ENCODE data around the gene GGACT. TPM values are rescaled to one million over a fixed set of nuclear protein-coding genes. Genes with fewer than 3 reads are reported as not detected.
A peak's percentile ranks its signal among the peaks of the same experiment; 100 is the strongest.
"Not testable (repeated sequence)": the region's sequence is repeated elsewhere in the genome, so short reads cannot be mapped to it uniquely, and the experiment has no call there.

Gene GGACT
- total RNA-seq, result 6.1 and 7.8 TPM in 2 replicates

DNA sequence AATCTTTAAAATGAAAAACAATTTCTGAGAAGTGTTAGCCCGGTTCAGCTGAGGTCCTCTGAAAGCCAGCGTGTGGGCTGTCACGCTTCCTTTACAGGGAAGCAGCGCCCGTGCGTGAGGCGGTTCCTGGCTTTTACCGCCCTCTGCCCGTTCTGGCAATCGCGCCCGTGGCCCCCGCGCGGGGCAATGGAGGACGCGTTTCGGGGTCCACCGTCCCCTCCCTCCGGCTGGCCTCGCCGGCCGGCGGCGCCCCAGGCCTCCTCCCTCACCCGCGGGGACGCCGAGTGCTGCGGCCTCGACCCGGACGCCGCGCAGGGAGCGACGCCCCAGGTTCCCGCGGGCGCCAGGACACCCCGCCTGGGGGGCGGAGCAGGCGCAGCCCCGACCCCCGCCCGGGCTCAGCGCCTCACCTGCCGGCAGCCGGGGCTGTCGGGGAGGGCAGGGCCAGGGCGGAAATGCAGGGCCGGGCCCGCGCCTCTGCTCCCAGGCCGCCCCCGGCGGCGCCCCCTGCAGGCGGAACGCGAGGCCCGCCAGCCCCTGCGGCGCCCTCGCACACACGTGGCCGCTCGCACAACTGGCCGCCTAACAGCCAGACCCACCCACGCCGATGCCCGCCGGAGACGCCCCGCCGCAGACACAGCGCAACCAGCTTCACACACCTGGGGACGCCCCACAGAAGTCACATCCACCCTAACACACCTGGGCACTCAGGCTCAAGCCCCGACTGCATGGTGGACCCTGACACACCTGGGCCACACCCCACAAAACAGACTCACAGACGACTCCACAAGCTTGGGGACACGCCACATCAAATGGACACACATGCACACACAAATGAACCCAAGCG lies at the start of gene GGACT:
Gene GGACT, minus strand, starts transcription at position 459 of the 847 bp plus-strand sequence. CDS start 56,198 bp downstream, outside the sequence.
- DNase-seq (ENCODE audit: low read depth), result no peak

DNA sequence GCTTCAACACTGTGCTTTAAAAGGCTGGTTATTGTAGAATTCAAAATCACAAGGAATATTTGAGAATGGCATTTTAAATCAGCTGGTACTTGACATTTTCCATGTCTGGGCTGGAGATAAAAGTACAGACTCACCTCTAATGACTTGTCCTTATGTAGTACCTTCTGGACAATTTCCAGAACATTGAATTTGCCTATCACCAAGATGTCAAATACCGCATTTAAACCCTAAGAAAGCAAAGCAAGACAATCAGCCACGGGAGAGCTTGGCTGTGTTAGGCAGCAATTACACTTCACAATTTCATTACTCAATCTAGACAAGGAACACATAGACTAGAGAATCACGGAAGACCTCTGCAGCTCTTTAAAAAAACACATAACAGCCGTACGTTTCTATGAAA lies 49.2 kb upstream of the GGACT start:
- no peak for DNase-seq (ENCODE audit: low read depth)

DNA sequence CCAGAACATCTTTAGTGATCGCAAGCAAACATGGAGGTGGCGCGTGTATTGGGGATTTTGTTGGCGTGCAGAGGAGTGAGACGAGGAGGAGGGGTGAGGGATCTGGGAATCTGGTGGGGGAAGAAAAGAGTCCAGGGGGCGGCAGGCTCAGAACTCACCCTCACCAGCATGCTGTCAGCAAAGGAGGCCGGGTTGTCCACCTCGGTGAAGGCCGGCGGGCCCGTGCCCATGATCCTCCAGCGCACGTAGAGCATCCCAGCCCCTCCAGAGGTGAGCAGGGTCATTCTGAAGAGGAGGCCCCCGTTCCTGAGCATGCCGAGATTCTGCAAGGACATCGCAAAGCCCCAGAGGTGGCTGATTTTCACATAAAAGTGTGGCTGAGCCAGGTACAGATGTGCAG lies 48.8 kb upstream of the GGACT start:
- DNase-seq (ENCODE audit: low read depth), result no peak

DNA sequence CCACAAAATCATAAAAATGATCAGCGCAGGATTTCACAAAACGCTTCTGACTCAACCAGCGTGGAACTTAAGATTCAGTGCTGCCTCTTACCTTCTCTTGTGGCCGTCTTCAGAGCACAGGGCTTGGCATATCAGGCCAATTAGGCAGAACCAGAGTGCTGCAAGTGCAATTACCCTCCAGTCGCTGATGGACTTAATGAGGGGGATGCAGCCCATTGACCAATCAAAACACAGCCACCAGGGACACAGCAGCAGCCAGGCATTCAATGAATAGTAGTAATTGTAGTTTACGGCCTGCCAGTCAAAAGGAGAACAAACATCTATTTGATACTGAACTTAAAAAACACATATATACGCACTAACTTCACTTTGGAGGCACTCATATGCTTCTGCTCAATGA lies 47.9 kb upstream of the GGACT start:
- DNase-seq (ENCODE audit: low read depth), result no peak

- no peak for DNase-seq (ENCODE audit: low read depth)
Measured at GRCh38 chr13:100636004-100636403, 47.4 kb upstream of the GGACT start.

- no peak for DNase-seq (ENCODE audit: low read depth)
Measured at GRCh38 chr13:100634696-100635095, 46.1 kb upstream of the GGACT start.

- peak; percentile 94 for DNase-seq (ENCODE audit: low read depth)
Measured at GRCh38 chr13:100633461-100633860, 44.9 kb upstream of the GGACT start.

DNA sequence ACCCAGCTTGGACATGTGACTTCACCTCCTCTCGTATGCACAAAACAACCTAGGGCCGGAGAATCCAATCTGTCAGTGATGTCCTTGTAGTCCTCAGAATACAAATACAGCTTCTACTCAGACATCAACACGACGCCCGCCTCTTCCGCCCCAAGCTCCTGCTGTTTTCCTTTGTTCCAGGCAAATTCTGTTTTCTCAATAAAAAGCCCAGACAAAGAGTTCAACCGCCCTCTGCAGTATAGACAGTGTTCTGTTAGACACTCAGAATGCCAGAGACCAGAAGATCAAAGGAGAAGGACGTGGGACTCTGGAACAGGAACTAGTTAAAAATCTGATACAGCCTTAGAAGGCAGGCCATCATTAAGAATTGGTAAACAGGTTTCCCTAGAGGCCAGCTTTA lies 42.0 kb upstream of the GGACT start:
- DNase-seq (ENCODE audit: low read depth), result no peak

- DNase-seq (ENCODE audit: low read depth), result no peak
Measured at GRCh38 chr13:100627120-100627519, 38.5 kb upstream of the GGACT start.

DNA sequence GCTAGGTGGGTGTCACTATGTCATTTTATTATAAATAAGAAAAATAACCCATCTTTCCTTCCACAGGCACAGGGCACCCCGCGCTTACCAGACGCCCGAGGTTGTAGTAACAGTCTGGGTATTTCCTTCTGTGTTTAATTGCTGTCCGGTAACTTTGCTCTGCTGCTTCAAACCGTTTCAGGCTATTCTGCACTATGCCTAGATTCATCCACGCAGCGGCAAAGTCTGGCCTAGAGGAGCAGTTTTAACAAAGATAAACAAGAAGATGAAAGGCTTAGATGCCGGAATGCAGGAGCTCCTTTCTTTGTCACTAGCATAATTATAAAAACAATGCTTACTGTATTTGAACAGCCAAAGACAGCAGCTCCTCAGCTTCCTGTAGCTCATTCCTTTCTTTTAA lies 36.9 kb upstream of the GGACT start:
- no peak for DNase-seq (ENCODE audit: low read depth)

GRCh38 chr13:100620792-100621191 lies 32.2 kb upstream of the GGACT start:
- no peak for DNase-seq (ENCODE audit: low read depth)

- no peak for DNase-seq (ENCODE audit: low read depth)
Measured at GRCh38 chr13:100619940-100620339, 31.4 kb upstream of the GGACT start.

DNA sequence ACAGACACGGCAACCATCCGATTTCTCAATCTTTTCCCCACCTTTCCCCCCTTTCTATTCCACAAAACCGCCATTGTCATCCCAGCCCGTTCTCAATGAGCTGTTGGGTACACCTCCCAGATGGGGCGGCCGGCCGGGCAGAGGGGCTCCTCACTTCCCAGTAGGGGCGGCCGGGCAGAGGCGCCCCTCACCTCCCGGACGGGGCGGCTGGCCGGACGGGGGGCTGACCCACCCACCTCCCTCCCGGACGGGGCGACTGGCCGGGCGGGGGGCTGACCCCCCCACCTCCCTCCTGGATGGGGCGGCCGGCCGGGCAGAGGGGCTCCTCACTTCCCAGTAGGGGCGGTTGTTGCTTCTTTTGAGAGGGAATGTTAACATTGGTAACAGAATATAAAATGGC lies 30.3 kb upstream of the GGACT start:
- not testable (repeated sequence) for DNase-seq (ENCODE audit: low read depth)

DNA sequence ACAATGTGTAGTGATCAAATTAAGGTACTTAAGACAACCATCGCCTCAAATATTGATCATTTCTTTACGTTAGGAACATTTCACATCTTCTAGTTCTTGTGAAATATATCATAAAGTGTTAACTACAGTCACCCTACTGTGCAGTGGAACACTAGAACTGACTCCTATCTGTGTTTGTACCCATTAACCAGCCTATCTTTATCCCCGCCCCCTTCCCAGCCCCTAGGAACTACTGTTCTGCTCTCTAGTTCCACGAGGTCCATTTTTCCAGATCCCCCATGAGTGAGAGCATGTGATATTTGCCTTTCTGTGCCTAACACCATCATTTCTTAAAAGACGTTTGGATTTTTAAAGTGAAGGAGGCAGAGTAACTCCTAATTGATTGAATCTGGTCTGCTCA lies 24.4 kb upstream of the GGACT start:
- no peak for DNase-seq (ENCODE audit: low read depth)

GRCh38 chr13:100611678-100612492 lies 23.3 kb upstream of the GGACT start:
- DNase-seq (ENCODE audit: low read depth), result peak; percentile 26

GRCh38 chr13:100610391-100611347 lies 22.1 kb upstream of the GGACT start:
- DNase-seq (ENCODE audit: low read depth), result no peak

GRCh38 chr13:100608906-100609305 lies 20.3 kb upstream of the GGACT start:
- DNase-seq (ENCODE audit: low read depth), result no peak

GRCh38 chr13:100608489-100608888 lies 19.9 kb upstream of the GGACT start:
- DNase-seq (ENCODE audit: low read depth), result no peak

- no peak for DNase-seq (ENCODE audit: low read depth)
Measured at GRCh38 chr13:100604918-100605710, 16.5 kb upstream of the GGACT start.

DNA sequence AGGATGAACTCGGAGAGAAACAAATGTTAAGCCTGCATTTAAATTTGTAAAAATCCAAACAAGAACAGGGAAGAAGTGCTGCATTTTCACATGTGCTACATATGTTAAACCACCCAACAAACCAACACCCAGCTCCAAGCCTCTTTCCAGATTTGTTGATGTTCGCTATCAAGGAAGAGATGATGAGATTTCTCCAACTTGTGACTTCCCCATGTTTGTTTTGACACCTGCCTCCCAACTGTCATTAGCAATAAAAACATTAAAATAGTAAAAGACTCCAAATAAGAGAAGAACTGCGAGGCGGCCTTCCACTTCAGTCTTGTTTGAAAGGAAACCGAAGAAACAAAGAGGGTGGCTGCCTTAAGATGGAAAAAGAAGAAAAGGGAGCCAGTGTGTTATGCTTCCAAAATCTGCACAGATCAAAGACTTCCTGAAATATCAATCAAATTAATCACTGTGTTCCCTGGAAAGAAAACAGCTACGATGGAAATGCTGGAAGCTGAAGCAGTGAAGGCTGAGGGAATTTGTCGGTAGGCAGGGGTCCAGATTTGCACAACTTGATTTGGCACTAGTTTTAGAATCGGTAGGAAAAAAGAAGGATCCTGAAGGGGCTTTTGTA lies 14.0 kb upstream of the GGACT start:
- DNase-seq (ENCODE audit: low read depth), result no peak

GRCh38 chr13:100601716-100602115 lies 13.1 kb upstream of the GGACT start:
- DNase-seq (ENCODE audit: low read depth), result no peak
